NCI-H2107 (cell line): Measurements from ENCODE around the gene ARHGAP9.
"Not testable (repeated sequence)": the region's sequence is repeated elsewhere in the genome, so short reads cannot be mapped to it uniquely, and the experiment has no call there.

Experiments
- DNase-seq: peaks from one replicate; lab custom pipeline; 2025; lab: John Stamatoyannopoulos, UW

ARHGAP9 gene

DNA sequence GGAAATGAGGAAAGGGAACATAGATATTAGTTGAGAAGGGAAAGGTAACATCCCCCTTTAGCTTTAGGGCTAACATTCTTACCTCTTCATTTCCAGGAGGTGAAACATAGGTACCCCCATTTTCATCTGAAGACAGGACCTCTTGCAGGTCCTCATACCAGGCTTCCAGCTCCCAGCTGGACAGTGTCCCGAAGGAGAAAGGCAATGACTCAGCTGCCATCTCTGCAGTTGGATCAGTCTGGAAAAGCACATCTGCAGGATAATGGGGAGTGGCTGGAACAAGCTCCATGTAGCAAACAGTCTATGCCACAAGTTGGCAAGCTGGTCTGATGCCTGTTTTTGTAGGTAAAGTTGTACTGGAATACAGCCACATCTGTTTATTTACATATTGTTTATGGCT, 37.5 kb upstream of the ARHGAP9 start:
- no peak for DNase-seq

DNA sequence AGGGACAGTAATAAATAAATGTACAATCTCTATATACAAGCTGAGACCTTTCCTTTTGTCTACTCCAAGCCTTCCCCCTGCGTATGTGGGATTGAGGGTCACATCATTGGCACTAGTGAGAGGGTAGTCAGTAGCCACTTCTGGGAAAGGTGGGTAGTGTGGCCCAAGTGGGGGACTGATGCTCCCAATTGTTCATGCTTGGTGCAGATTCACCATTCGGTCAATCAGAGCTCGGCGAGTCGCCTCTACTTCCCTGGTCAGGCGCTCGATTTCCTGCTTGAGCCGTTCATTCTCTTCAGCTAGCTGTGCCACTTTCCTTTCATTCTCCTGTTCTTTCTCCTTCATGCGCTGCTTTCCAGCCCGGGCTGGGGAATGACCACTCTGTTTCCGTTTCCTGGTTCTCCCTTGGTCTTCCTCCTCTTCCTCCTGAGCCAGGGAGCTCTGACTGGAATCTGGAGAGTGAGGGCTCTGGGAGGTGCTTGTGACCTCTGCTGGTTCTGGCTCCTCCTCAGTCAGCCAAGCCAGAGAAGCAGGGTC, 37.0 kb upstream of the ARHGAP9 start:
- no peak for DNase-seq

DNA sequence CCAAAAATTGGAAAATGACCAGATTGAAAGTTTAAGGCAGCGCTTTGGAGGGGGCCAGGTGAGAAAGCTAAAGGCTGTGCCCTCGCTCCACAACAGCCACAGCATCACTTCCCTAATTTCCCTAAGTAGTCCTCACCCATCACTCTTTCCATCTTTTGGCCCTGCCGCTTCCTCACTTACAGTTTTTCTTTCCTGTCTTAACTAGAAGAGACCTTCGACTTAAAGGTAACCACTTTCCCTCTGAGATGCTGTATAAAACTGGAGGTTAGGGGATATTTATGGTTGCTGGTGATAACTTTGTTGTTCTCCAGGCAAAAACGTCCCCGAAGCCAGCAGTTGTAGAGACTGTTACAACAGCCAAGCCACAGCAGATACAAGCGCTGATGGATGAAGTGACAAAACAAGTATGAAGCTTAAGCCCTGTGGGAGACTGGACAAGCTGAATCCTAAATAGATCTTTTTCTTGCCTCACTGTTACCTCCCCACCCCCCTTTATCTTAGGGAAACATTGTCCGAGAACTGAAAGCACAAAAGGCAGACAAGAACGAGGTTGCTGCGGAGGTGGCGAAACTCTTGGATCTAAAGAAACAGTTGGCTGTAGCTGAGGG, 36.4 kb upstream of the ARHGAP9 start:
- no peak for DNase-seq

DNA sequence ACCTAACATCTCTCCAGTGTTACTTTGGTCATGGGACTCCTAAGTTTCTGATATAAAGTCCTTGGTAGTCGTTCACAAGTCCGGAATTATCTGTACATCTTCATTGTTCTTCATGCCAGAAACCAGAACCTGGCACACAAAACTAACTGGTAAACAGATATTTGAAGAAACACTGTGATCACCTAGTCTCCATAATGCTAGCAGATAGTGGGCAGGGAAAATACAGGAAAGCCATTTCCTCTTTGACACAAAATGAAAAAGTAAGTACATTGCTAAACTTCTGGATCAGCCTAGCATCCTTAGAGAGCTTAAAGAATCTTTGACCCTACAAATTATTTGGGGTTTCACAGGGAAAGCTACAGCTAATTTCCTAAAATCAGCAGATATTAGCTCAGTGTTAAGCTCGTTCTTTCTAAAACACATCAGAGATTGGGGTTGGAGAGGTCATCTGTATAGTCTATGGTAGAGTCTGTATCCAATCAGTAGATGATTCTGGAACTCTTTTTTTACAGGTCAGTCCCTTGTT, 35.8 kb upstream of the ARHGAP9 start:
- no peak for DNase-seq

DNA sequence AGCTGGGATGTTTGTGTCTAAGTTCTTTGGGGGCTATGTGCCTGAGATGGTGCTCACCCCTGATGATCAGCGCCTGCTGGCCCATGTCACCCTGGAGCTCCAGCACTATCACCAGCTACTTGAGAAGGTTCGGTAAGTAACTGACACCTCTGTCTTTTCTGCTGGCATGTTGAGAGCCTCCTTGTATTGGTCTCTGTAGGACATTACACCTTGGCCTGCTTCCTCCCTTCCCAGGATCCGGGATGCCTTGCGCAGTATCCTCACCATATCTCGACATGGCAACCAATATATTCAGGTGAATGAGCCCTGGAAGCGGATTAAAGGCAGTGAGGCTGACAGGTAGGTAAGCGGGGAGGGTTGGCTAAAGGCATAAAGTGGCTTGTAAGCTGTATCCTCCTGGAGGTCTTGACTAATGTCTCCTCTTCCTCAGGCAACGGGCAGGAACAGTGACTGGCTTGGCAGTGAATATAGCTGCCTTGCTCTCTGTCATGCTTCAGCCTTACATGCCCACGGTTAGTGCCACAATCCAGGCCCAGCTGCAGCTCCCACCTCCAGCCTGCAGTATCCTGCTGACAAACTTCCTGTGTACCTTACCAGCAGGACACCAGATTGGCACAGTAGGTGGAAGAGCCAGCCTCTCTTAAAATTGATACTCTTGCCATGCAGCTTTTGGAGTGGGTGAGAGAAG, 35.2 kb upstream of the ARHGAP9 start:
- no peak for DNase-seq

DNA sequence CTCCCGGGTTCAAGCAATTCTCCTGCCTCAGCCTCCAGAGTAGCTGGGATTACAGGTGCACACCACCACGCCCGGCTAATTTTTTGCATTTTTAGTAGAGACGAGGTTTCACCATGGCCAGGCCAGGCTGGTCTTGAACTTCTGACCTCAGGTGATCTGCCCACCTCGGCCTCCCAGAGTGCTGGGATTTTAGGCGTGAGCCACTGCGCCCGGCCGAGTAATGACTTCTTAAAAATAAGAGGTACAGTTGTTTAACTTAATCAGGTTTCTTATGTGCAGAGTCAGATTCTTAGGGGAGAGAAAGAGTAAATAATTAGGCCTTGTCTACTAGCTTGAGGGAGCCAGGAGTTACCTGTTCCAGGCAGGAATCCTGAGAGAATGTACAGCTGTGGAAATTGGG, 34.6 kb upstream of the ARHGAP9 start:
- DNase-seq, result not testable (repeated sequence)

DNA sequence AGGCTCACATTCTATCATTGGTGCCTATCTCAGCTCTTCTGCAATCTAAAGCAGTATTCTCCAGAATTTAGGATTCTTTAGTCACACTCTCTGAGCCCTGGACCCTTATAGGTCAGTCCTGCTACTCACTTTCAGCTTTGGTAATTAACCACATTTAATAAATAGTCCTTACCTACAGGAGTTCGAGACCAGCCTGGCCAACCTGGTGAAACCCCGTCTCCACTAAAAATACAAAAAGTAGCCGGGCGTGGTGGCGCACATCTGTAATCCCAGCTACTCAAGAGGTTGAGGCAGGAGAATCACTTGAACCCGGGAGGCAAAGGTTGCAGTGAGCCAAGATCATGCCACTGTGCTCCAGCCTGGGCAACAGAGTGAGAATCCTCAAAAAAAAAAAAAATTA, 34.0 kb upstream of the ARHGAP9 start:
- DNase-seq, result not testable (repeated sequence)

DNA sequence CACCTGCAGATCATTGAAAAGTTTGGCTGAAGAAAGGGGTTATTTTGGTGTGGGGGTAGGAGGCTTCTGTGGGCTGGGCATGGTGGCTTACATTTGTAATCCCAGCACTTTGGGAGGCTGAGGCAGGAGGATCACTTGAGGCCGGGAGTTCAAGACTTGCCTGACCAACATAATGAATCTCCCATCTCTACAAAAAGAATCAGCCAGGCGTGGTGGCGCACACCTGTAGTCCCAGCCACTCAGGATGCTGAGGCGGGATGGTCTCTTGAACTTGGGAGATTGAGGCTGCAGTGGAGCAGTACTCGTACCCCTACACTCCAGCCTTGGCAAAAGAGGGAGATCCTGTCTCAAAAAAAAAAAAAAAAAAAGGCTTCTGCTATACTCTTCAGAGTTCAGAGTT, 33.6 kb upstream of the ARHGAP9 start:
- no peak for DNase-seq

DNA sequence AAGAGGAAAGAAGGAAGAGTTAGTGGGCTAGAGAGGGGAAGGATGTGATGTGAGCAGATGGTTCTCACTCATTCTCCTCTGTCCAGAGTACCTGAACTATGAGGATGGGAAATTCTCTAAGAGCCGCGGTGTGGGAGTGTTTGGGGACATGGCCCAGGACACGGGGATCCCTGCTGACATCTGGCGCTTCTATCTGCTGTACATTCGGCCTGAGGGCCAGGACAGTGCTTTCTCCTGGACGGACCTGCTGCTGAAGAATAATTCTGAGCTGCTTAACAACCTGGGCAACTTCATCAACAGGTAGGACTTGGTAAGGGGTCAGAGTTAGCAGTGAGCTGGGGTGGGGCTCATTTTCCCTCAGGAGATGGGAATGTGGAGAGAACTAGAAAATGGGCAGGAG, 33.0 kb upstream of the ARHGAP9 start:
- no peak for DNase-seq

DNA sequence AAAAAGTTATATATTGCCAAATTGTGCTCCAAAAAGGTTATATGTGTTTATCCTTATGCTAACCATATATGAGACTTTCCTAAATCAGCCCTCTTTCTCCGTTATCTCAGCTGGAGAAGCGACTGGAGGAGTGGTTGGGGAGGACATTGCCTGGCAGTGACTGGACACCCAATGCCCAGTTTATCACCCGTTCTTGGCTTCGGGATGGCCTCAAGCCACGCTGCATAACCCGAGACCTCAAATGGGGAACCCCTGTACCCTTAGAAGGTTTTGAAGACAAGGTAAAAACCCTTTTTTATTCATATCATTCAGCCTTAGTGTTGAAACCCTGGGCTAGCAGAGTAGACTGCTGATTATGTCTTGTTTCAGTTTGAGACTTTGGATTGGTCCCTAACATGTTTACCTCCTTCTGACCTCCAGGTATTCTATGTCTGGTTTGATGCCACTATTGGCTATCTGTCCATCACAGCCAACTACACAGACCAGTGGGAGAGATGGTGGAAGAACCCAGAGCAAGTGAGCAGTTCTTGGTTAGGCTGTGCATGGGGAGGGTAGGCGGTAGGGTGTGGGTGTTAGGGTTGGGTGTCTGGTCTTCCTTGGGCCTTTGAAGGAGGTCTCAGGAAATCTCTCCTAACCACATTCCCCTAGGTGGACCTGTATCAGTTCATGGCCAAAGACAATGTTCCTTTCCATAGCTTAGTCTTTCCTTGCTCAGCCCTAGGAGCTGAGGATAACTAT, 32.1 kb upstream of the ARHGAP9 start:
- DNase-seq, result no peak

DNA sequence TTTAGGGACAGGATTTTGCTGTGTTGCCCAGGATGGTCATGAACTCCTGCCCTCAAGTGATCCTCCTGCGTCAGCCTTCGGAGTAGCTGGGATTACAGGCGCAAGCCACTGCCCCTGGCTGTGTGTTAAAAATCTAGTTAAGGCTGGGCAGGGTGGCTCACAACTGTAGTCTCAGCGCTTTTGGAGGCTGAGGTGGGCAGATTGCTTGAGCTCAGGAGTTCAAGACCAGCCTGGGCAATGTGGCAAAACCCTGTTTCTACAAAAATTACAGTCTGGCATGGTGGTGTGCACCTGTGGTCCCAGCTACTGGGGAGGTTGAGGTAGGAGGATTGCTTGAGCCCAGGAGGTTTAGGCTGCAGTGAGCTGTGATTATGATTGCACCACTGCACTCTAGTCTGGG, 31.5 kb upstream of the ARHGAP9 start:
- DNase-seq, result no peak

DNA sequence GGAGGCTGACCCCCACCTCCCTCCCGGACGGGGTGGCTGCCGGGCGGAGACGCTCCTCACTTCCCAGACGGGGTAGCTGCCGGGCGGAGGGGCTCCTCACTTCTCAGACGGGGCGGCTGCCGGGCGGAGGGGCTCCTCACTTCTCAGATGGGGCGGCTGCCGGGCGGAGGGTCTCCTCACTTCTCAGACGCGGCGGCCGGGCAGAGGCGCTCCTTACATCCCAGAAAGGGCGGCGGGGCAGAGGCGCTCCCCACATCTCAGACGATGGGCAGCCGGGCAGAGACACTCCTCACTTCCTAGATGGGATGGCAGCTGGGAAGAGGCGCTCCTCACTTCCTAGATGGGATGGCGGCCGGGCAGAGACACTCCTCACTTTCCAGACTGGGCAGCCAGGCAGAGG, 28.1 kb upstream of the ARHGAP9 start:
- not testable (repeated sequence) for DNase-seq

DNA sequence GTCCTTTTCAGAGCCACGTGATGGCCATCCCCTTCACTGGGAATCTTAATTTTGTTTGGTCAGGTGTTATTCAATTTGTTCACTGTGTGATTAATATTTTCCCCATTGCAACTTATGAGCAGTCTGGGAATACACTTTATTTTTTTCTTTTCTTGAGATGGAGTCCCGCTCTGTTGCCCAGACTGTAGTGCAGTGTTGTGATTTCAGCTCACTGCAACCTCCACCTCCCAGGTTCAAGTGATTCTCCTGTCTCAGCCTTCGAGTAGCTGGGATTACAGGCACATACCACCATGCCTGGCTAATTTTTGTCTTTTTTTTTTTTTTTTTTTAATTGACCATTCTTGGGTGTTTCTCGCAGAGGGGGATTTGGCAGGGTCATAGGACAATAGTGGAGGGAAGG, 26.9 kb upstream of the ARHGAP9 start:
- DNase-seq, result not testable (repeated sequence)

DNA sequence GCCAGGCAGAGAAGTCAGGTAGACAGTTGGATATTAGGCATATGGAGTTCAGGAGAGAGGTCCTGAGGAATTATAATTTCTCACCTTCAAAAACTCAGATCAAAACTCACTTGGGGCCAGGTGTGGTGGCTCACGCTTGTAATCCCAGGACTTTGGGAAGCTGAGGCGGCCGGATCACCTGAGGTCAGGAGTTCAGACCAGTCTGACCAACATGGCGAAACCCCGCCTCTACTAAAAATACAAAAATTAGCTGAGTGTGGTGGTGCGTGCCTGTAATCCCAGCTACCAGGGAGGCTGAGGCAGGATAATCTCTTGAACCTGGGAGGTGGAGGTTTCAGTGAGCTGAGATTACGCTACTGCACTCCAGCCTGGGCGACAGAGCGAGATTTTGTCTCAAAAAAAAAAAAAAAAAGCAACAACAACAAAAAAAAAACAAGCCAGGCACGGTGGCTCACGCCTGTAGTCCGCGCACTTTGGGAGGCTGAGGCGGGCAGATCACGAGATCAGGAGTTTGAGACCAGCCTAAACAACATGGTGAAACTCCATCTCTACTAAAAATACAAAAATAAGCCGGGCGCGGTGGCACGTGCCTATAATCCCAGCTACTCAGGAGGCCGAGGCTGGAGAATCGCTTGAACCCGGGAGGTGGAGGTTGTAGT, 22.8 kb upstream of the ARHGAP9 start:
- DNase-seq, result not testable (repeated sequence)

DNA sequence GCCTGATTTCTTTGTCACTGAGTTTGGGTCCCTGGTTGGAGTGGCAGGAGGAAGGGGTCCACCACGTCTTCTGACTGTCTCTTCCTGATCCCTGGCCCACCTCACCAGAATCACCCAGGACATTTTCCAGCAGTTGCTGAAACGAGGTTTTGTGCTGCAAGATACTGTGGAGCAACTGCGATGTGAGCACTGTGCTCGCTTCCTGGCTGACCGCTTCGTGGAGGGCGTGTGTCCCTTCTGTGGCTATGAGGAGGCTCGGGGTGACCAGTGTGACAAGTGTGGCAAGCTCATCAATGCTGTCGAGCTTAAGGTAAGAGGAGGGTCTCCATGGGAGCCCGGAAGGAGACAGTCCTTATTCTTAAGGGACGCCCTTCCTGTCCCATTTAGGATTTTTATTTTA, 20.5 kb upstream of the ARHGAP9 start:
- no peak for DNase-seq

DNA sequence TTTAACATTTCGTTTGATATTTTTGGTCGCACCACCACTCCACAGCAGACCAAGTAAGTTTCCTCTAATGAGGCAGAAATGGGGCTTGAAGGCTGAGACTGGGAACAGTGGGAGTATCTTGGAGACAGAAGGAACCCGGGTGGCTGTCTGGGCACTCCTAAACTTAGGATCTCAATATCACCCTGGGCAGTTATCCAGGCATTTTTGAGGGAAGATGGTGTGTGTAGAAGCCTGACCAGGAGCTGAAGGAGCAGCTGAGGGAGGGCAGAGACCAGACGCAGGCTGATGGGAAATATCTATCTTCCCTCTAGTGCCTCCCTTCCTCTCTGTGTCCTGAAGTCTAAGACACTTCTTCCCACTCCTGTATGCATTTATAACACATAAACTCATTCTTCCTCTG, 18.9 kb upstream of the ARHGAP9 start:
- no peak for DNase-seq

DNA sequence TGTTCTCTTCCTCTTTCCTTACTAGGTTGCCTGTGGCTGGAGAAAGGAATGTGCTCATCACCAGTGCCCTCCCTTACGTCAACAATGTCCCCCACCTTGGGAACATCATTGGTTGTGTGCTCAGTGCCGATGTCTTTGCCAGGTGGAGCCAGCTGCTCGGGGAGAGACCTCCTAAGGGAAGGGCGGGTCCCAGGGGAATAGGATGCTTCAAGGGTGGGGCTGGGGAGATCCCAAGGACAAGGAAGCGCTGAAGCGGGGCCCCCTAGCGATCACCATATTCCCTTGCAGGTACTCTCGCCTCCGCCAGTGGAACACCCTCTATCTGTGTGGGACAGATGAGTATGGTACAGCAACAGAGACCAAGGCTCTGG, 18.5 kb upstream of the ARHGAP9 start:
- no peak for DNase-seq

DNA sequence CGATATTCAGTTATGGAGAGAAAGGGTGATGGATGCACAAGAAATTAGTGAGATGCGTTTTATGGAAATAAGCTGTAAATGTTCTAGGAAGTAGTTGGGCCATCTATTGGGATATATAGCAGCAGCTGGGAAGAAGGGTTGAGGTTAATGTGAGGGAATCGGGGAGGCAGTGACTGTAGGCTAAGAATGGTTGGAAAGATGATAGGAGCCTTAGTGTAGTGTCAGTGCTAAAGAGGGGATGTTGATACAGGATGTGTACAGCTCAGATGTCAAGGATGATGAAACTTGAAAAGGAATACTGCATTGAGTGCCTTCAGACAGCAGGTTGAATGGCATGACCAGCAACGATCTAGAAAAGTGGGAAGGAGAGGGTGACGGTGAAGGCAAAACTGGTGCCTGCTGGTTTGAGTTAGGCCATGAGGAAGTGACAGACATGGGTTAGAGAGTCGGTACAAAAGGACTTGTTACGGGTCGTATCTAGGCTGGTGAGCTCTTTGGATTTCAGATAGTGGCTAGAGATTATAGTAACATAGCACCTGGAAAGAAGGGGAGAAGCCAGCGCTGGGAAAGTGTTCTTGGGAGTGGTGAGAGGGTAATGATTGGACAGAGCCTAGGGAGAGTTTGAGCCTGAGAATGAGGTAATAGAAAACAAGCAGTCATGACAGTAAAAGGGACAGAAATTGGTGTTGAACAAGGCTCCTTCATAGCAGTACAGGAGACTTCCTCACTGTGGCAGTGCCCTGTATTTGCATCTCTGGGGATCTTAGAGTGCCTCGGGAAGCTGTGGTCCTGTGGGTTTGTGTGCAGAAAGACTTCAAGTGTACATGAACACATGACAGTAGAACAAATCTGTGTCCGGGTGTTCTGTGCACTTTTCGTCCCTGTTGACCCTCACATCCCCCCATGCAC, 17.8 kb upstream of the ARHGAP9 start:
- no peak for DNase-seq

DNA sequence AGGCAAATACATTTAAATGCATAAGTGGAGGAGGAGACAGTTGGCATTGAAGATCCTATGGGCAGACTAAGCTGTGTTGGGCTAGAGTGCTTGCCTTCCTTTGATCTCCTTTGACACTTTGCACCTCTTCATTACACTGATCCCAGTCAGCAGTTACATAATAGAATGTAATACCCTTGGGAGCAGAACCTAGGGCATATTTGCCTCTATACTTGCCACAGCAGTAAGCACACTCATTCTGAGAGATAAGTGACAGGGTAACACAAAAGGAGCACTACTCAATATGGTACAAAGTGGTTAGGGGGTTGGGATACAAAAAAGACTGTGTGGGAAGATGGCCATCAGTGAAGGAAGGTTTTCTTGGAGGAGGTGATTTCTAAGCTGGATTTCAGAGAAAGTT, 17.2 kb upstream of the ARHGAP9 start:
- no peak for DNase-seq

DNA sequence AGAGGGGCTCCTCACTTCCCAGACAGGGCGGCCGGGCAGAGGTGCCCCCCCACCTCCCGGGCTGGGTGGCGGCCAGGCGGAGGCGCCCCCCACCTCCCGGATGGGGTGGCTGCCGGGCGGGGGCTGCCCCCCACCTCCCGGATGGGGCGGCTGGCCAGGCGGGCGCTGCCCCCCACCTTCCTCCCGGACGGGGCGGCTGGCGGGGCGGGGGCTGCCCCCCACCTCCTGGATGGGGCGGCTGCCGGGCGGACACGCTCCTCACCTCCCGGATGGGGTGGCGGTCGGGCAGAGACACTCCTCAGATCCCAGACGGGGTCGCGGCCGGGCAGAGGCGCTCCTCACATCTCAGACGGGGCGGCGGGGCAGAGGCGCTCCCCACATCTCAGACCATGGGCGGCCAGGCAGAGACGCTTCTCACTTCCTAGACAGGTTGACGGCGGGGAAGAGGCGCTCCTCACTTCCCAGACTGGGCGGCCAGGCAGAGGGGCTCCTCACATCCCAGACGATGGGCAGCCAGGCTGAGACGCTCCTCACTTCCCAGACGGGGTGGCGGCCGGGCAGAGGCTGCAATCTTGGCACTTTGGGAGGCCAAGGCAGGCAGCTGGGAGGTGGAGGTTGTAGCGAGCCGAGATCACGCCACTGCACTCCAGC, 15.5 kb upstream of the ARHGAP9 start:
- DNase-seq, result not testable (repeated sequence)
